Activated B cell treated with CpG ODN at 0.5 μM for 24 hours (primary cell): ENCODE data around the gene UBE2Z. TPM values are rescaled to one million over a fixed set of nuclear protein-coding genes. Genes with fewer than 3 reads are reported as not detected.

Experiments
- ATAC-seq: fragments of 200-7000 bp; cut with Tn5 transposase; one replicate; pipeline ENCODE4 v1.10.0; 2021; ENCODE audit warnings: low read depth, mild to moderate bottlenecking, moderate library complexity
- CTCF ChIA-PET: fragments of 350-600 bp; sonication (Branson Sonifier 250); formaldehyde crosslinking; loops from one replicate; lab custom pipeline; 2021; ENCODE audit warnings: antibody characterized with exemption; lab: Charles Lee
- POLR2A ChIA-PET: fragments of 350-600 bp; sonication (Branson Sonifier 250); formaldehyde crosslinking; loops from one replicate; lab custom pipeline; 2021; ENCODE audit warnings: antibody characterized with exemption; lab: Charles Lee
- DNase-seq: peaks from one replicate; pipeline ENCODE4 v3.0.0; 2022
- H3K27ac Mint-ChIP-seq: one replicate; pipeline ENCODE4 v1.8.0; 2020; ENCODE audit warnings: mixed read lengths
- H3K27me3 Mint-ChIP-seq: one replicate; pipeline ENCODE4 v1.8.0; 2021; ENCODE audit warnings: mixed read lengths
- H3K36me3 Mint-ChIP-seq: one replicate; pipeline ENCODE4 v1.8.0; 2021; ENCODE audit warnings: low read depth, mixed read lengths
- H3K4me1 Mint-ChIP-seq: one replicate; pipeline ENCODE4 v1.8.0; 2021; ENCODE audit warnings: mixed read lengths
- H3K4me3 Mint-ChIP-seq: one replicate; pipeline ENCODE4 v1.8.0; 2020; ENCODE audit warnings: mild to moderate bottlenecking, mixed read lengths
- H3K9me3 Mint-ChIP-seq: one replicate; pipeline ENCODE4 v1.8.0; 2020; ENCODE audit warnings: mixed read lengths
- CTCF ChIP-seq: fragments of 200-600 bp; IDR thresholded peaks from one replicate; pipeline ENCODE4 v1.8.0; 2022; ENCODE audit warnings: antibody characterized with exemption, mild to moderate bottlenecking
- intact Hi-C: fragments of 100-400 bp; cut with micrococcal nuclease; formaldehyde crosslinking; loops from one replicate; pipeline ENCODE4 v1.15.1; 2024
- total RNA-seq: library from RNA; stranded (reverse); gene quantifications from 2 replicates; pipeline ENCODE4 v1.2.3, GENCODE V29; 2022

The UBE2Z gene
- total RNA-seq, 1 donor from 2014 or later = 154 TPM

GRCh38 chr17:48873696-48874443 lies 34.3 kb upstream of the UBE2Z start:
- ChIA-PET POLR2A (interaction anchor here (0.6 kb wide), 1 partner anchor 705 kb away, joined by 3 read pairs; no protein-coding TSS in a partner anchor), CTCF (interaction anchor here (1.9 kb wide), 1 partner anchor 69 kb away, joined by 7 read pairs; no protein-coding TSS in a partner anchor)
- Mint-ChIP-seq H3K4me3 (no peak overlapping the region), H3K9me3 (no peaks in the 10 kb centered on the region), H3K4me1 (no peaks in the 10 kb centered on the region), H3K27me3 (no peaks in the 10 kb centered on the region), H3K36me3 (no peaks in the 10 kb centered on the region), H3K27ac (no peak overlapping the region)
- ATAC-seq (no peak), DNase-seq (no peak)
- intact Hi-C loops = no loop called here
- no peak for TF ChIP-seq CTCF

- no peaks in the 10 kb centered on the region for H3K36me3 Mint-ChIP-seq
- ChIA-PET CTCF (interaction anchor here (0.5 to 8.7 kb wide), 38 partner anchors 10 to 212 kb away, joined by 3 to 379 read pairs (median 4); partner anchors contain the start of genes ATP5MC1, CALCOCO2, PRAC2 and TTLL6), POLR2A (interaction anchor here (0.5 to 1.1 kb wide), 8 partner anchors 13 to 274 kb away, joined by 3 to 14 read pairs (median 3); partner anchors contain the start of genes ATP5MC1, HOXB6 and TTLL6)
- TF ChIP-seq CTCF = peak; percentile 82
- no peak overlapping the region for H3K4me3 Mint-ChIP-seq
- peak; percentile 96 for ATAC-seq
- no peak overlapping the region for H3K27ac Mint-ChIP-seq
- DNase-seq = no peak
- H3K4me1 Mint-ChIP-seq = peaks cover 2% of the 10 kb centered on the region
- no peaks in the 10 kb centered on the region for H3K27me3 Mint-ChIP-seq
- H3K9me3 Mint-ChIP-seq = no peaks in the 10 kb centered on the region
- intact Hi-C loops = loop anchor here (1.0 to 2.0 kb wide), 7 partner anchors 65 to 854 kb away; no protein-coding TSS in a partner anchor
These were observed 29.0 kb upstream of the UBE2Z start for GRCh38 chr17:48878920-48879898.

- no peak for DNase-seq
- no peaks in the 10 kb centered on the region for H3K36me3 Mint-ChIP-seq
- no peaks in the 10 kb centered on the region for H3K9me3 Mint-ChIP-seq
- POLR2A ChIA-PET = interaction anchor here (0.6 kb wide), 1 partner anchor 149 kb away, joined by 3 read pairs; no protein-coding TSS in a partner anchor
- CTCF ChIA-PET = interaction anchor here (3.0 to 8.7 kb wide), 2 partner anchors 72 to 150 kb away, joined by 8 to 379 read pairs; partner anchors contain the start of gene TTLL6
- no peak overlapping the region for H3K4me3 Mint-ChIP-seq
- no peaks in the 10 kb centered on the region for H3K27me3 Mint-ChIP-seq
- no peak overlapping the region for H3K27ac Mint-ChIP-seq
- TF ChIP-seq CTCF = no peak
- intact Hi-C loops = no loop called here
- H3K4me1 Mint-ChIP-seq = peaks cover 8% of the 10 kb centered on the region
- no peak for ATAC-seq
These were observed 25.9 kb upstream of the UBE2Z start for GRCh38 chr17:48882272-48882671.

- no peaks in the 10 kb centered on the region for H3K27me3 Mint-ChIP-seq
- H3K4me3 Mint-ChIP-seq = no peak overlapping the region
- DNase-seq (no peak), ATAC-seq (no peak)
- no peaks in the 10 kb centered on the region for H3K9me3 Mint-ChIP-seq
- peaks cover 8% of the 10 kb centered on the region for H3K4me1 Mint-ChIP-seq
- H3K36me3 Mint-ChIP-seq = no peaks in the 10 kb centered on the region
- POLR2A ChIA-PET = interaction anchor here (0.9 kb wide), 1 partner anchor 10 kb away, joined by 13 read pairs; the partner anchor contains the start of gene ATP5MC1
- no peak overlapping the region for H3K27ac Mint-ChIP-seq
- TF ChIP-seq CTCF = no peak
- intact Hi-C loops = no loop called here
- CTCF ChIA-PET = interaction anchor here (2.4 to 8.7 kb wide), 3 partner anchors 73 to 205 kb away, joined by 8 to 379 read pairs (median 21); partner anchors contain the start of gene TTLL6
These were observed 25.0 kb upstream of the UBE2Z start for GRCh38 chr17:48883171-48883570.
